ENCODE results near the gene SLC9C1.
A peak's percentile ranks its signal among the peaks of the same experiment; 100 is the strongest.

SLC9C1 gene

GRCh38 chr3:112331851-112332250, 37.8 kb upstream of the SLC9C1 start:
- peaks cover 14% of the 10 kb centered on the region for H3K36me3 ChIP-seq (ENCODE audit: control insufficient read depth, insufficient read depth, low read length)
- H3K4me3 ChIP-seq (ENCODE audit: low read depth, low read length) = peak overlapping the region; percentile 86; the same call in 1 of the 2 replicates
- H3K27me3 ChIP-seq (ENCODE audit: control insufficient read depth, insufficient read depth, low read length) = no peaks in the 10 kb centered on the region
- no peaks in the 10 kb centered on the region for H3K9me3 ChIP-seq (ENCODE audit: control insufficient read depth, insufficient read depth, low read depth, low read length)
- H3K9ac ChIP-seq (ENCODE audit: low read length) = peak overlapping the region; percentile 44
- no peak overlapping the region for H3K27ac ChIP-seq (ENCODE audit: low read depth, low read length)
- peaks cover 24% of the 10 kb centered on the region for H3K4me1 ChIP-seq (ENCODE audit: control insufficient read depth, insufficient read depth, low read length)

- no peak overlapping the region for H3K27ac ChIP-seq (ENCODE audit: low read depth, low read length)
- H3K9ac ChIP-seq (ENCODE audit: low read length) = no peak overlapping the region
- peaks cover 4% of the 10 kb centered on the region; the same call in 1 of the 2 replicates for H3K4me1 ChIP-seq (ENCODE audit: control insufficient read depth, insufficient read depth, low read length)
- no peaks in the 10 kb centered on the region for H3K27me3 ChIP-seq (ENCODE audit: control insufficient read depth, insufficient read depth, low read length)
- H3K9me3 ChIP-seq (ENCODE audit: control insufficient read depth, insufficient read depth, low read depth, low read length) = no peaks in the 10 kb centered on the region
- H3K4me3 ChIP-seq (ENCODE audit: low read depth, low read length) = no peak overlapping the region
- no peaks in the 10 kb centered on the region for H3K36me3 ChIP-seq (ENCODE audit: control insufficient read depth, insufficient read depth, low read length)
Measured at GRCh38 chr3:112327371-112327951, 33.4 kb upstream of the SLC9C1 start.

- H3K27me3 ChIP-seq (ENCODE audit: control insufficient read depth, insufficient read depth, low read length) = no peaks in the 10 kb centered on the region
- H3K4me3 ChIP-seq (ENCODE audit: low read depth, low read length) = peak overlapping the region; percentile 16; the same call in 1 of the 2 replicates
- H3K27ac ChIP-seq (ENCODE audit: low read depth, low read length) = no peak overlapping the region
- H3K4me1 ChIP-seq (ENCODE audit: control insufficient read depth, insufficient read depth, low read length) = peaks cover 31% of the 10 kb centered on the region
- H3K36me3 ChIP-seq (ENCODE audit: control insufficient read depth, insufficient read depth, low read length) = no peaks in the 10 kb centered on the region
- H3K9ac ChIP-seq (ENCODE audit: low read length) = no peak overlapping the region
- H3K9me3 ChIP-seq (ENCODE audit: control insufficient read depth, insufficient read depth, low read depth, low read length) = peaks cover 2% of the 10 kb centered on the region; the same call in 1 of the 2 replicates
Measured at GRCh38 chr3:112321867-112322652, 28.0 kb upstream of the SLC9C1 start.

GRCh38 chr3:112320691-112321090, 26.7 kb upstream of the SLC9C1 start:
- H3K4me1 ChIP-seq (ENCODE audit: control insufficient read depth, insufficient read depth, low read length) = peaks cover 27% of the 10 kb centered on the region
- H3K9ac ChIP-seq (ENCODE audit: low read length) = no peak overlapping the region

GRCh38 chr3:112319516-112320276, 25.7 kb upstream of the SLC9C1 start:
- Histone ChIP-seq H3K4me3 (ENCODE audit: low read depth, low read length) (no peak overlapping the region), H3K4me1 (ENCODE audit: control insufficient read depth, insufficient read depth, low read length) (peaks cover 27% of the 10 kb centered on the region), H3K9me3 (ENCODE audit: control insufficient read depth, insufficient read depth, low read depth, low read length) (peaks cover 21% of the 10 kb centered on the region), H3K27ac (ENCODE audit: low read depth, low read length) (peak overlapping the region; percentile 7; the same call in 1 of the 2 replicates), H3K36me3 (ENCODE audit: control insufficient read depth, insufficient read depth, low read length) (peaks cover 3% of the 10 kb centered on the region; the same call in 1 of the 2 replicates), H3K9ac (ENCODE audit: low read length) (no peak overlapping the region), H3K27me3 (ENCODE audit: control insufficient read depth, insufficient read depth, low read length) (no peaks in the 10 kb centered on the region)

More at GRCh38 chr3:112320691-112321090, 26.7 kb upstream of the SLC9C1 start:
- Histone ChIP-seq H3K27ac (ENCODE audit: low read depth, low read length) (no peak overlapping the region), H3K9me3 (ENCODE audit: control insufficient read depth, insufficient read depth, low read depth, low read length) (peaks cover 15% of the 10 kb centered on the region; the same call in 1 of the 2 replicates), H3K36me3 (ENCODE audit: control insufficient read depth, insufficient read depth, low read length) (peaks cover 3% of the 10 kb centered on the region; the same call in 1 of the 2 replicates), H3K27me3 (ENCODE audit: control insufficient read depth, insufficient read depth, low read length) (no peaks in the 10 kb centered on the region), H3K4me3 (ENCODE audit: low read depth, low read length) (no peak overlapping the region)

GRCh38 chr3:112315791-112316190, 21.8 kb upstream of the SLC9C1 start:
- H3K27ac ChIP-seq (ENCODE audit: low read depth, low read length) = no peak overlapping the region
- H3K9me3 ChIP-seq (ENCODE audit: control insufficient read depth, insufficient read depth, low read depth, low read length) = peaks cover 29% of the 10 kb centered on the region
- no peaks in the 10 kb centered on the region for H3K27me3 ChIP-seq (ENCODE audit: control insufficient read depth, insufficient read depth, low read length)
- H3K4me3 ChIP-seq (ENCODE audit: low read depth, low read length) = no peak overlapping the region
- H3K4me1 ChIP-seq (ENCODE audit: control insufficient read depth, insufficient read depth, low read length) = peaks cover 13% of the 10 kb centered on the region
- H3K36me3 ChIP-seq (ENCODE audit: control insufficient read depth, insufficient read depth, low read length) = peaks cover 3% of the 10 kb centered on the region
- no peak overlapping the region for H3K9ac ChIP-seq (ENCODE audit: low read length)

GRCh38 chr3:112314649-112315048, 20.6 kb upstream of the SLC9C1 start:
- H3K4me3 ChIP-seq (ENCODE audit: low read depth, low read length) = no peak overlapping the region
- no peaks in the 10 kb centered on the region for H3K27me3 ChIP-seq (ENCODE audit: control insufficient read depth, insufficient read depth, low read length)
- H3K36me3 ChIP-seq (ENCODE audit: control insufficient read depth, insufficient read depth, low read length) = peaks cover 3% of the 10 kb centered on the region
- peaks cover 29% of the 10 kb centered on the region for H3K9me3 ChIP-seq (ENCODE audit: control insufficient read depth, insufficient read depth, low read depth, low read length)
- no peak overlapping the region for H3K9ac ChIP-seq (ENCODE audit: low read length)
- H3K27ac ChIP-seq (ENCODE audit: low read depth, low read length) = 0 out of 2 replicates have a peak overlapping the region, but pooled peaks have one; percentile 44
- 0 out of 2 replicates have a peak, but pooled peaks cover 3% of the 10 kb centered on the region for H3K4me1 ChIP-seq (ENCODE audit: control insufficient read depth, insufficient read depth, low read length)

GRCh38 chr3:112308151-112308911, 14.3 kb upstream of the SLC9C1 start:
- Histone ChIP-seq H3K4me3 (ENCODE audit: low read depth, low read length) (no peak overlapping the region), H3K9ac (ENCODE audit: low read length) (no peak overlapping the region), H3K27me3 (ENCODE audit: control insufficient read depth, insufficient read depth, low read length) (no peaks in the 10 kb centered on the region), H3K4me1 (ENCODE audit: control insufficient read depth, insufficient read depth, low read length) (peaks cover 33% of the 10 kb centered on the region), H3K9me3 (ENCODE audit: control insufficient read depth, insufficient read depth, low read depth, low read length) (peaks cover 3% of the 10 kb centered on the region; the same call in 1 of the 2 replicates), H3K36me3 (ENCODE audit: control insufficient read depth, insufficient read depth, low read length) (no peaks in the 10 kb centered on the region), H3K27ac (ENCODE audit: low read depth, low read length) (no peak overlapping the region)

- Histone ChIP-seq H3K27me3 (ENCODE audit: control insufficient read depth, insufficient read depth, low read length) (no peaks in the 10 kb centered on the region), H3K9ac (ENCODE audit: low read length) (no peak overlapping the region), H3K4me1 (ENCODE audit: control insufficient read depth, insufficient read depth, low read length) (peaks cover 38% of the 10 kb centered on the region), H3K36me3 (ENCODE audit: control insufficient read depth, insufficient read depth, low read length) (no peaks in the 10 kb centered on the region), H3K27ac (ENCODE audit: low read depth, low read length) (no peak overlapping the region), H3K4me3 (ENCODE audit: low read depth, low read length) (no peak overlapping the region), H3K9me3 (ENCODE audit: control insufficient read depth, insufficient read depth, low read depth, low read length) (peaks cover 1% of the 10 kb centered on the region; the same call in 1 of the 2 replicates)
Measured at GRCh38 chr3:112307557-112307956, 13.5 kb upstream of the SLC9C1 start.

GRCh38 chr3:112306825-112307224, 12.8 kb upstream of the SLC9C1 start:
- Histone ChIP-seq H3K4me1 (ENCODE audit: control insufficient read depth, insufficient read depth, low read length) (peaks cover 44% of the 10 kb centered on the region), H3K9ac (ENCODE audit: low read length) (no peak overlapping the region), H3K36me3 (ENCODE audit: control insufficient read depth, insufficient read depth, low read length) (no peaks in the 10 kb centered on the region), H3K27ac (ENCODE audit: low read depth, low read length) (no peak overlapping the region), H3K27me3 (ENCODE audit: control insufficient read depth, insufficient read depth, low read length) (no peaks in the 10 kb centered on the region), H3K4me3 (ENCODE audit: low read depth, low read length) (no peak overlapping the region), H3K9me3 (ENCODE audit: control insufficient read depth, insufficient read depth, low read depth, low read length) (peaks cover 8% of the 10 kb centered on the region; the same call in 1 of the 2 replicates)

All from HUES6 (cell line).